Endothelial cell of umbilical vein (primary cell): ENCODE results near the gene MCRIP1. TPM values are rescaled to one million over a fixed set of nuclear protein-coding genes. Genes with fewer than 3 reads are reported as not detected.

ENCODE experiments used
- BruUV-seq: library from RNA; stranded (reverse); fragments of 400-500 nt; replicated peaks from 2 replicates; lab custom pipeline; 2021; lab: Mats Ljungman, UMichigan
- CTCF ChIA-PET: fragments of 300-600, 350-600 bp; sonication (Branson Sonifier 250); formaldehyde crosslinking; loops from one replicate; lab custom pipeline; 2021; ENCODE audit warnings: antibody characterized with exemption, inconsistent platforms; lab: Charles Lee
- POLR2A ChIA-PET: fragments of 300-600, 350-600 bp; sonication (Branson Sonifier 250); formaldehyde crosslinking; loops from one replicate; lab custom pipeline; 2021; ENCODE audit warnings: antibody characterized with exemption, inconsistent platforms; lab: Charles Lee
- DNase-seq: peaks from one replicate; pipeline ENCODE4 v3.0.0-alpha.2; 2011; ENCODE audit warnings: low read depth, low spot score
- FAIRE-seq: peaks from 2 replicates; lab custom pipeline; 2011; peaks lifted over from hg19 to GRCh38; lab: Jason Lieb, UNC
- H2AFZ ChIP-seq: 2 replicates; pipeline ENCODE4 v1.6.0; 2012; ENCODE audit warnings: low read depth, low read length, control low read depth, inconsistent platforms
- H3K27ac ChIP-seq: 2 replicates; pipeline ENCODE4 v1.5.1; 2011; ENCODE audit warnings: low read depth, mild to moderate bottlenecking, control low read depth, low read length, moderate library complexity; ENCODE audit not compliant: insufficient read depth
- H3K27me3 ChIP-seq, 2 experiments: 2 replicates each; pipeline versions ENCODE4 v1.6.0 to v1.6.1; 2011; ENCODE audit warnings: low read length in 2 of 2, mixed read lengths in 1 of 2; ENCODE audit not compliant: control insufficient read depth in 2 of 2, insufficient read depth in 2 of 2
- H3K36me3 ChIP-seq, 2 experiments: 2 replicates in 1 of 2; 3 replicates in 1 of 2; pipeline ENCODE4 v1.5.1; 2011; ENCODE audit warnings: low read length in 2 of 2, mild to moderate bottlenecking in 1 of 2, moderate library complexity in 1 of 2; ENCODE audit not compliant: control insufficient read depth in 2 of 2, insufficient read depth in 2 of 2; ENCODE audit errors: extremely low read depth in 1 of 2
- H3K4me1 ChIP-seq: 3 replicates; pipeline ENCODE4 v1.5.1; 2011; ENCODE audit warnings: mild to moderate bottlenecking, low read length; ENCODE audit not compliant: control insufficient read depth, insufficient read depth; ENCODE audit errors: extremely low read depth
- H3K4me2 ChIP-seq: 2 replicates; pipeline ENCODE4 v1.6.1; 2011; ENCODE audit warnings: low read length, control low read depth, mixed read lengths; ENCODE audit not compliant: insufficient read depth
- H3K4me3 ChIP-seq, 3 experiments: fragments of 200-600 bp in 1 of 3; sonication (generic), shearing (Covaris generic) in 1 of 3; replicated peaks in 1 of 3; 2 replicates each; pipeline ENCODE4 v1.5.1; 2011 to 2016; ENCODE audit warnings: control low read depth in 3 of 3, low read length in 3 of 3, mild to moderate bottlenecking in 2 of 3, inconsistent platforms in 1 of 3, low read depth in 1 of 3, moderate library complexity in 1 of 3; ENCODE audit not compliant: insufficient read depth in 1 of 3
- H3K79me2 ChIP-seq: 2 replicates; pipeline ENCODE4 v1.6.0; 2012; ENCODE audit warnings: low read length, inconsistent platforms; ENCODE audit not compliant: control insufficient read depth, insufficient read depth
- H3K9ac ChIP-seq: replicated peaks from 2 replicates; pipeline ENCODE3; 2011; ENCODE audit warnings: low read length, control low read depth; ENCODE audit not compliant: insufficient read depth; ENCODE audit errors: extremely low read depth
- H3K9me1 ChIP-seq: replicated peaks from 3 replicates; pipeline ENCODE4 v1.6.0; 2011; ENCODE audit warnings: mild to moderate bottlenecking, low read length; ENCODE audit not compliant: control insufficient read depth, insufficient read depth; ENCODE audit errors: extremely low read depth
- H3K9me3 ChIP-seq: replicated peaks from 2 replicates; pipeline ENCODE4 v1.5.1; 2012; ENCODE audit warnings: low read length, inconsistent platforms; ENCODE audit not compliant: control insufficient read depth, insufficient read depth
- H4K20me1 ChIP-seq: replicated peaks from 2 replicates; pipeline ENCODE3; 2011; ENCODE audit warnings: mild to moderate bottlenecking, low read length; ENCODE audit not compliant: control insufficient read depth, insufficient read depth; ENCODE audit errors: extremely low read depth
- EZH2 ChIP-seq: IDR thresholded peaks from 2 replicates; pipeline ENCODE4 v1.6.1; 2012; ENCODE audit warnings: borderline replicate concordance, low read depth, mild to moderate bottlenecking, moderate library complexity, low read length, inconsistent platforms; ENCODE audit not compliant: severe bottlenecking
- FOS ChIP-seq: IDR thresholded peaks from 2 replicates; pipeline ENCODE4 v1.6.1; 2011; ENCODE audit warnings: mild to moderate bottlenecking, low read length, moderate library complexity, borderline replicate concordance; ENCODE audit not compliant: insufficient read depth
- GATA2 ChIP-seq: IDR thresholded peaks from 2 replicates; pipeline ENCODE4 v1.7.0; 2011; ENCODE audit warnings: low read depth, mild to moderate bottlenecking, moderate library complexity, mixed read lengths, low read length; ENCODE audit not compliant: insufficient read length, insufficient read depth
- JUN ChIP-seq: IDR thresholded peaks from 2 replicates; pipeline ENCODE4 v1.6.1; 2011; ENCODE audit warnings: borderline replicate concordance, low read depth; ENCODE audit not compliant: insufficient read length, insufficient read depth
- MAX ChIP-seq: IDR thresholded peaks from 2 replicates; pipeline ENCODE4 v1.6.1; 2011; ENCODE audit not compliant: insufficient read depth, insufficient read length
- POLR2A ChIP-seq: IDR thresholded peaks from 2 replicates; pipeline ENCODE4 v1.6.1; 2012; ENCODE audit warnings: low read depth, mild to moderate bottlenecking, control low read depth, low read length
- POLR2AphosphoS5 ChIP-seq: IDR thresholded peaks from 2 replicates; pipeline ENCODE4 v1.6.1; 2012; ENCODE audit warnings: low read depth, mild to moderate bottlenecking, control low read depth, low read length, moderate library complexity; ENCODE audit not compliant: insufficient read depth
- dilution Hi-C: fragments of 300-500 bp; cut with MboI; formaldehyde crosslinking; loops from one replicate; pipeline ENCODE4 v1.15.0; 2019; ENCODE audit warnings: low sequenced_read_pairs; ENCODE audit not compliant: extremely low pct_ligation_motif_present
- intact Hi-C: fragments of 100-400 bp; cut with micrococcal nuclease; formaldehyde crosslinking; loops from one replicate; pipeline ENCODE4 v1.10.0; 2022
- polyA plus RNA-seq, 4 experiments: library from polyadenylated mRNA; depleted of rRNA in 3 of 4; stranded (reverse) in 3 of 4; unstranded in 1 of 4; fragments of >200 nt; gene quantifications; 2 replicates each; pipeline versions ENCODE4 v1.2.1 to v1.2.3, GENCODE V29; 2011 to 2012; ENCODE audit warnings: missing spikeins in 1 of 4
- total RNA-seq: library from RNA; stranded (reverse); gene quantifications from 2 replicates; pipeline ENCODE4 v1.2.3, GENCODE V29; 2021

MCRIP1 gene
- total and polyA plus RNA-seq, 2 donors (not counting 3 experiments of a cell fraction or from before 2014, with no cell fraction given): 121 to 205 TPM

- Histone ChIP-seq H2AFZ (peak overlapping the region; percentile 74), H3K27ac (no peak overlapping the region), H3K27me3 (no peaks in the 10 kb centered on the region), H4K20me1 (no peaks in the 10 kb centered on the region), H3K9me1 (no peaks in the 10 kb centered on the region), H3K4me3 (peak overlapping the region in 2 of 3 experiments; percentile 40 to 54), H3K4me1 (peaks cover 11% of the 10 kb centered on the region), H3K9me3 (no peaks in the 10 kb centered on the region), H3K4me2 (peak overlapping the region; percentile 70), H3K79me2 (peaks cover 9% of the 10 kb centered on the region), H3K9ac (peak overlapping the region; percentile 86), H3K36me3 (peaks cover 0 to 1% of the 10 kb centered on the region in 2 experiments)
- intact Hi-C loops (no loop called here), dilution Hi-C loops (no loop called here)
- no TSS peak for BruUV-seq
- CTCF ChIA-PET: interaction anchor here (2.5 kb wide), 1 partner anchor 13 kb away, joined by 20 read pairs; no protein-coding TSS in a partner anchor
- POLR2A ChIA-PET: interaction anchor here (1.5 kb wide), 1 partner anchor 100 kb away, joined by 3 read pairs; no protein-coding TSS in a partner anchor
- TF ChIP-seq EZH2: no peak
- DNase-seq (no peak), FAIRE-seq (no peak)
These were observed 1.1 kb upstream of the MCRIP1 start for GRCh38 chr17:81833921-81834830.

- Histone ChIP-seq H3K4me3 (peak overlapping the region; percentile 59 to 72 (median 68)), H3K36me3 (peaks cover 0 to 1% of the 10 kb centered on the region in 2 experiments), H3K9me3 (no peaks in the 10 kb centered on the region), H3K4me2 (peak overlapping the region; percentile 61), H2AFZ (peak overlapping the region; percentile 80), H3K4me1 (peaks cover 11% of the 10 kb centered on the region), H4K20me1 (no peaks in the 10 kb centered on the region), H3K9ac (peak overlapping the region; percentile 85), H3K9me1 (no peaks in the 10 kb centered on the region), H3K27me3 (no peaks in the 10 kb centered on the region), H3K79me2 (peaks cover 9% of the 10 kb centered on the region), H3K27ac (peak overlapping the region; percentile 40)
- ChIA-PET CTCF (interaction anchor here (0.6 to 2.5 kb wide), 2 partner anchors 11 to 26 kb away, joined by 3 to 20 read pairs; no protein-coding TSS in a partner anchor), POLR2A (interaction anchor here (0.6 to 1.5 kb wide), 2 partner anchors 24 to 98 kb away, joined by 3 to 5 read pairs; no protein-coding TSS in a partner anchor)
- intact Hi-C loops: no loop called here
- FAIRE-seq: peak; percentile 37
- TF ChIP-seq POLR2AphosphoS5 (no peak), EZH2 (no peak), FOS (no peak), POLR2A (no peak), GATA2 (no peak), MAX (no peak), JUN (no peak)
- no TSS peak for BruUV-seq
- dilution Hi-C loops: no loop called here
- DNase-seq: peak; percentile 25
These were observed 407 bp downstream of the MCRIP1 start for GRCh38 chr17:81832608-81833159.
